ENCODE results near the gene TNS4.

The TNS4 gene

GRCh38 chr17:40484285-40484972 is 17.0 kb downstream of the TNS4 start:
- Histone ChIP-seq H4K20me1 (ENCODE audit: insufficient read depth) (no peaks in the 10 kb centered on the region), H2AFZ (ENCODE audit: low read depth) (no peak overlapping the region), H3K4me2 (no peak overlapping the region), H3K27ac (no peak overlapping the region), H3K4me1 (ENCODE audit: low read depth, poor library complexity, severe bottlenecking) (peaks cover 4% of the 10 kb centered on the region), H3K4me3 (IDR thresholded peaks at IDR 0.05; ENCODE audit: insufficient read depth, low read depth, low read length) (no peak overlapping the region), H3K9ac (no peak overlapping the region), H3K79me2 (ENCODE audit: insufficient read depth, low read depth) (no peaks in the 10 kb centered on the region), H3K36me3 (ENCODE audit: insufficient read depth) (no peaks in the 10 kb centered on the region), H3K27me3 (ENCODE audit: insufficient read depth, low read depth) (no peaks in the 10 kb centered on the region; the same call in 1 of the 2 replicates)
- TF ChIP-seq CTCF (conservative IDR thresholded peaks at IDR 0.05; ENCODE audit: low read depth, low read length) = no peak

- no peak for TF ChIP-seq CTCF (conservative IDR thresholded peaks at IDR 0.05; ENCODE audit: low read depth, low read length)
- no peaks in the 10 kb centered on the region; the same call in 1 of the 2 replicates for H3K27me3 ChIP-seq (ENCODE audit: insufficient read depth, low read depth)
- peaks cover 4% of the 10 kb centered on the region for H3K4me1 ChIP-seq (ENCODE audit: low read depth, poor library complexity, severe bottlenecking)
- no peak overlapping the region for H3K9ac ChIP-seq
- H4K20me1 ChIP-seq (ENCODE audit: insufficient read depth) = no peaks in the 10 kb centered on the region
- H3K4me2 ChIP-seq = no peak overlapping the region
- no peak overlapping the region for H3K27ac ChIP-seq
- H3K79me2 ChIP-seq (ENCODE audit: insufficient read depth, low read depth) = no peaks in the 10 kb centered on the region
- no peak overlapping the region for H3K4me3 ChIP-seq (IDR thresholded peaks at IDR 0.05; ENCODE audit: insufficient read depth, low read depth, low read length)
- H3K36me3 ChIP-seq (ENCODE audit: insufficient read depth) = no peaks in the 10 kb centered on the region
- H2AFZ ChIP-seq (ENCODE audit: low read depth) = no peak overlapping the region
These were observed 17.7 kb downstream of the TNS4 start for GRCh38 chr17:40483679-40484078.

GRCh38 chr17:40482722-40483121 is 18.7 kb downstream of the TNS4 start:
- H4K20me1 ChIP-seq (ENCODE audit: insufficient read depth) = no peaks in the 10 kb centered on the region
- no peak overlapping the region for H3K4me2 ChIP-seq
- H3K36me3 ChIP-seq (ENCODE audit: insufficient read depth) = no peaks in the 10 kb centered on the region
- H3K4me1 ChIP-seq (ENCODE audit: low read depth, poor library complexity, severe bottlenecking) = peaks cover 4% of the 10 kb centered on the region
- no peaks in the 10 kb centered on the region for H3K79me2 ChIP-seq (ENCODE audit: insufficient read depth, low read depth)
- no peak overlapping the region for H3K9ac ChIP-seq
- no peak overlapping the region for H2AFZ ChIP-seq (ENCODE audit: low read depth)
- no peak for TF ChIP-seq CTCF (conservative IDR thresholded peaks at IDR 0.05; ENCODE audit: low read depth, low read length)
- no peak overlapping the region for H3K27ac ChIP-seq
- no peaks in the 10 kb centered on the region; the same call in 1 of the 2 replicates for H3K27me3 ChIP-seq (ENCODE audit: insufficient read depth, low read depth)
- H3K4me3 ChIP-seq (IDR thresholded peaks at IDR 0.05; ENCODE audit: insufficient read depth, low read depth, low read length) = no peak overlapping the region

- no peaks in the 10 kb centered on the region for H3K36me3 ChIP-seq (ENCODE audit: insufficient read depth)
These were observed 20.3 kb downstream of the TNS4 start for GRCh38 chr17:40481106-40481505.

More at GRCh38 chr17:40481106-40481505, 20.3 kb downstream of the TNS4 start:
- H3K4me3 ChIP-seq (IDR thresholded peaks at IDR 0.05; ENCODE audit: insufficient read depth, low read depth, low read length) = no peak overlapping the region
- H3K27me3 ChIP-seq (ENCODE audit: insufficient read depth, low read depth) = no peaks in the 10 kb centered on the region; the same call in 1 of the 2 replicates
- no peaks in the 10 kb centered on the region for H3K79me2 ChIP-seq (ENCODE audit: insufficient read depth, low read depth)
- H3K4me1 ChIP-seq (ENCODE audit: low read depth, poor library complexity, severe bottlenecking) = peaks cover 9% of the 10 kb centered on the region
- no peak overlapping the region for H3K27ac ChIP-seq
- no peak for TF ChIP-seq CTCF (conservative IDR thresholded peaks at IDR 0.05; ENCODE audit: low read depth, low read length)
- H4K20me1 ChIP-seq (ENCODE audit: insufficient read depth) = no peaks in the 10 kb centered on the region
- no peak overlapping the region for H2AFZ ChIP-seq (ENCODE audit: low read depth)
- H3K4me2 ChIP-seq = no peak overlapping the region
- H3K9ac ChIP-seq = no peak overlapping the region
